K562 (cell line): ENCODE results near the gene GEMIN7. TPM values are rescaled to one million over a fixed set of nuclear protein-coding genes. Genes with fewer than 3 reads are reported as not detected.

Source experiments
- ATAC-seq: fragments of 200-7000 bp; cut with Tn5 transposase; 3 replicates; pipeline ENCODE4 v1.9.1; 2020; ENCODE audit warnings: moderate library complexity
- BruUV-seq: library from RNA; stranded (reverse); fragments of 400-500 nt; replicated peaks from 2 replicates; lab custom pipeline; 2021; lab: Mats Ljungman, UMichigan
- CTCF ChIA-PET: fragments of 300-600 bp; formaldehyde crosslinking; extraction: SDS; loops from one replicate; lab custom pipeline; 2021; ENCODE audit warnings: low intra/inter-chr PET ratio; lab: Yijun Ruan, JAX
- POLR2A ChIA-PET: fragments of 300-600, 350-650 bp; sonication (Branson Sonifier 250); formaldehyde crosslinking; extraction: SDS; loops from one replicate; lab custom pipeline; 2021; ENCODE audit warnings: antibody characterized with exemption, inconsistent platforms; lab: Yijun Ruan, JAX
- DNase-seq, 4 experiments: peaks; one replicate each; pipeline versions ENCODE4 v3.0.0 to v3.0.0-alpha.2; 2011 to 2018; ENCODE audit warnings: low spot score in 3 of 4, mixed read lengths in 3 of 4; ENCODE audit errors: extremely low read depth in 1 of 4
- FAIRE-seq: peaks from 2 replicates; lab custom pipeline; 2011; peaks lifted over from hg19 to GRCh38; lab: Jason Lieb, UNC
- H2AFZ ChIP-seq: 2 replicates; pipeline ENCODE4 v1.6.0; 2011; ENCODE audit warnings: low read depth, low read length, control low read depth, inconsistent platforms
- H3K27ac ChIP-seq: fragments of 200-600 bp; 3 replicates; pipeline ENCODE4 v1.8.0; 2011; ENCODE audit warnings: low read depth, mild to moderate bottlenecking, control low read depth, inconsistent platforms, low read length, moderate library complexity, mixed read lengths; ENCODE audit errors: extremely low read depth
- H3K27me3 ChIP-seq, 2 experiments: fragments of 300-600 bp in 1 of 2; 2 replicates in 1 of 2; 3 replicates in 1 of 2; pipeline versions ENCODE4 v1.6.0 to v1.8.0; 2011; ENCODE audit warnings: inconsistent platforms in 2 of 2, low read length in 2 of 2, mild to moderate bottlenecking in 1 of 2, mixed read lengths in 1 of 2, moderate library complexity in 1 of 2; ENCODE audit not compliant: control insufficient read depth in 2 of 2, insufficient read depth in 2 of 2
- H3K36me3 ChIP-seq: fragments of 300-600 bp; 3 replicates; pipeline ENCODE4 v1.8.0; 2011; ENCODE audit warnings: mild to moderate bottlenecking, low read length, inconsistent platforms; ENCODE audit not compliant: control insufficient read depth, insufficient read depth
- H3K4me1 ChIP-seq, 2 experiments: fragments of 200-600 bp in 1 of 2; replicated peaks in 1 of 2; 2 replicates in 1 of 2; 3 replicates in 1 of 2; pipeline versions ENCODE4 v1.5.1 to v1.8.0; 2011; ENCODE audit warnings: inconsistent platforms in 2 of 2, low read length in 2 of 2, mild to moderate bottlenecking in 1 of 2, mixed read lengths in 1 of 2, moderate library complexity in 1 of 2; ENCODE audit not compliant: control insufficient read depth in 2 of 2, insufficient read depth in 2 of 2
- H3K4me2 ChIP-seq: 2 replicates; pipeline ENCODE4 v1.6.1; 2011; ENCODE audit warnings: low read length, control low read depth, inconsistent platforms, mixed read lengths; ENCODE audit not compliant: insufficient read depth
- H3K4me3 ChIP-seq: fragments of 200-600 bp; sonication (generic), shearing (Covaris generic); 2 replicates; pipeline ENCODE4 v1.5.1; 2016; ENCODE audit warnings: control low read depth, inconsistent platforms
- H3K79me2 ChIP-seq: fragments of 200-600 bp; 3 replicates; pipeline ENCODE4 v1.8.0; 2011; ENCODE audit warnings: low read length, inconsistent platforms; ENCODE audit not compliant: control insufficient read depth, insufficient read depth
- H3K9ac ChIP-seq, 2 experiments: 2 replicates each; pipeline versions ENCODE4 v1.6.0 to v1.6.1; 2011; ENCODE audit warnings: low read depth in 2 of 2, low read length in 2 of 2, control low read depth in 1 of 2, inconsistent platforms in 1 of 2, mild to moderate bottlenecking in 1 of 2, mixed read lengths in 1 of 2; ENCODE audit not compliant: insufficient read depth in 1 of 2
- H3K9me1 ChIP-seq: one replicate; pipeline ENCODE4 v1.6.0; 2011; ENCODE audit warnings: inconsistent platforms, mild to moderate bottlenecking, low read length, moderate library complexity; ENCODE audit not compliant: control insufficient read depth, insufficient read depth
- H3K9me3 ChIP-seq: replicated peaks from 2 replicates; pipeline ENCODE4 v1.5.1; 2011; ENCODE audit warnings: low read depth, low read length, inconsistent platforms; ENCODE audit not compliant: control insufficient read depth, insufficient read depth
- H4K20me1 ChIP-seq: replicated peaks from 2 replicates; pipeline ENCODE4 v1.6.1; 2011; ENCODE audit warnings: low read length, inconsistent platforms, mixed read lengths; ENCODE audit not compliant: control insufficient read depth, insufficient read depth
- CBFA2T3 ChIP-seq: fragments of 450-650 bp; IDR thresholded peaks from 2 replicates; pipeline ENCODE4 v1.6.1; 2017
- FOXK2 ChIP-seq, 2 experiments: fragments of 450-650 bp; IDR thresholded peaks in 1 of 2; conservative IDR thresholded peaks in 1 of 2; 2 replicates each; pipeline ENCODE4 v1.6.1; 2016; ENCODE audit warnings: low read depth in 2 of 2, mild to moderate bottlenecking in 1 of 2
- GTF2B ChIP-seq: IDR thresholded peaks from 2 replicates; pipeline ENCODE4 v1.6.1; 2011; ENCODE audit not compliant: insufficient read length; ENCODE audit errors: extremely low read depth
- HCFC1 ChIP-seq: IDR thresholded peaks from 2 replicates; pipeline ENCODE4 v1.6.1; 2012; ENCODE audit warnings: low read depth, low read length, improper control_type of control experiment
- L3MBTL2 ChIP-seq: fragments of 450-650 bp; IDR thresholded peaks from 2 replicates; pipeline ENCODE4 v1.6.1; 2016; ENCODE audit warnings: mild to moderate bottlenecking, moderate library complexity
- NR2F6 ChIP-seq: fragments of 450-650 bp; formaldehyde crosslinking; IDR thresholded peaks from 2 replicates; pipeline ENCODE4 v1.4.0; 2020; ENCODE audit warnings: mild to moderate bottlenecking
- SMAD2 ChIP-seq: fragments of 150-350 bp; IDR thresholded peaks from 2 replicates; pipeline ENCODE4 v1.6.1; 2014; ENCODE audit warnings: low read depth, mild to moderate bottlenecking, low read length
- SMARCC2 ChIP-seq: fragments of 450-650 bp; IDR thresholded peaks from 2 replicates; pipeline ENCODE4 v1.6.1; 2017; ENCODE audit warnings: antibody characterized with exemption, moderate library complexity, mild to moderate bottlenecking, low read depth
- TAF1 ChIP-seq: IDR thresholded peaks from 2 replicates; pipeline ENCODE4 v1.6.1; 2011; ENCODE audit warnings: mild to moderate bottlenecking, low read length, moderate library complexity; ENCODE audit not compliant: insufficient read depth, control insufficient read depth, severe bottlenecking; ENCODE audit errors: extremely low read depth
- ZBTB11 ChIP-seq, 3 experiments: fragments of 200-800 bp in 1 of 3; fragments of 250-450 bp in 1 of 3; fragments of 450-650 bp in 1 of 3; sonication (Bioruptor Pico) in 1 of 3; sonication (Bioruptor generic) in 1 of 3; formaldehyde crosslinking in 1 of 3; IDR thresholded peaks; 2 replicates each; pipeline versions ENCODE4 v1.6.1 to v1.8.0; 2016 to 2022; ENCODE audit warnings: mild to moderate bottlenecking in 2 of 3, missing genetic modification characterization in 2 of 3, missing compliant biosample characterization in 1 of 3, moderate library complexity in 1 of 3
- ZC3H4 ChIP-seq: sonication (generic); formaldehyde crosslinking; IDR thresholded peaks from 2 replicates; pipeline ENCODE4 v1.9.0; 2021; ENCODE audit warnings: missing genetic modification reagents, borderline replicate concordance
- ZFP91 ChIP-seq: sonication (generic); formaldehyde crosslinking; IDR thresholded peaks from 2 replicates; pipeline ENCODE4 v1.8.0; 2022; ENCODE audit warnings: mild to moderate bottlenecking, missing genetic modification reagents
- WGBS: fragments of 100-300 bp; shearing (Covaris generic); methylation state at CpG from one replicate; pipeline ENCODE4 v1.1.6; 2016; ENCODE audit warnings: low coverage, mixed read lengths; ENCODE audit not compliant: insufficient coverage; ENCODE audit errors: missing lambda C conversion rate; 5-methylcytosine and 5-hydroxymethylcytosine counted together
- in situ Hi-C: fragments of 300-500 bp; cut with MboI; formaldehyde crosslinking; loops from 4 replicates; pipeline ENCODE4 v1.15.0; 2018; ENCODE audit warnings: inconsistent platforms, mixed read lengths
- intact Hi-C: fragments of 100-400 bp; cut with micrococcal nuclease; formaldehyde crosslinking; loops from 2 replicates; pipeline ENCODE4 v1.14.2; 2022
- polyA plus RNA-seq, 8 experiments: library from polyadenylated mRNA; depleted of rRNA in 4 of 8; stranded (reverse) in 5 of 8; unstranded in 3 of 8; fragments of >200 nt; fragmentation: Nextera tagmentation in 2 of 8; fragmentation: Illumina TruSeq in 1 of 8; extraction: Ambion mirVana in 2 of 8; extraction: Trizol in 1 of 8; gene quantifications; 2 replicates each; pipeline versions ENCODE4 v1.2.1 to v1.2.3, GENCODE V29; 2011 to 2014; ENCODE audit warnings: inconsistent platforms in 1 of 8, missing spikeins in 1 of 8
- total RNA-seq, 7 experiments: library from RNA; depleted of rRNA in 6 of 7; stranded (reverse); fragments of >200 nt in 6 of 7; fragmentation: Illumina TruSeq in 2 of 7; extraction: Trizol in 2 of 7; gene quantifications; 2 replicates each; pipeline versions ENCODE4 v1.2.1 to v1.2.3, GENCODE V29; 2011 to 2021; ENCODE audit warnings: low replicate concordance in 1 of 7

Gene GEMIN7
- total and polyA plus RNA-seq, 9 of the 15 experiments (the other 6 are each of a cell fraction or from before 2014, with no cell fraction given) = 23.1 to 124 (median 54.9) TPM

GRCh38 chr19:45076029-45076850, 2.8 kb upstream of the GEMIN7 start, which contains the start of gene ZNF296:
Gene ZNF296, minus strand, starts transcription at chr19:45076478. Its CDS starts 105 bp downstream, at chr19:45076373.
- no peaks in the 10 kb centered on the region for H3K9me3 ChIP-seq
- peak within 1 kb of the TSS; percentile 74 for H3K4me2 ChIP-seq
- CTCF ChIA-PET = no interaction called here
- peak within 1 kb of the TSS; percentile 79 for H3K27ac ChIP-seq
- H3K4me3 ChIP-seq = peak within 1 kb of the TSS; percentile 77
- intact Hi-C loops = no loop called here
- H4K20me1 ChIP-seq = 0 out of 2 replicates have a peak, but pooled peaks cover 3% of the 10 kb centered on the region
- in situ Hi-C loops = no loop called here
- no peaks in the 10 kb centered on the region for H3K27me3 ChIP-seq
- ATAC-seq (peak; percentile 85), FAIRE-seq (peak; percentile 82), DNase-seq (peak; percentile 88 to 93 (median 90))
- H3K9me1 ChIP-seq = no peaks in the 10 kb centered on the region
- peak within 1 kb of the TSS; percentile 80 for H2AFZ ChIP-seq
- H3K36me3 ChIP-seq = peaks cover 33% of the 10 kb centered on the region; the same call in 1 of the 3 replicates
- peaks cover 49% of the 10 kb centered on the region for H3K79me2 ChIP-seq
- H3K9ac ChIP-seq = peak within 1 kb of the TSS; percentile 43 to 92
- BruUV-seq = TSS peak; percentile 22
- peaks cover 25 to 57% of the 10 kb centered on the region in 2 experiments for H3K4me1 ChIP-seq
- WGBS = 1% methylated on average over 74 of the region's 81 CpGs
- POLR2A ChIA-PET = no interaction called here
- TF ChIP-seq L3MBTL2 (peak; percentile 93), TAF1 (peak; percentile 47), FOXK2 (conservative IDR thresholded peaks at IDR 0.05 in 1 of 2, IDR thresholded peaks at IDR 0.05 in 1 of 2; ENCODE audit: low read depth in 2 of 2) (peak in 1 of 2 experiments; percentile 34; a peak in 1 of 4 replicates), NR2F6 (CRISPR knock-in tag) (no peak), SMARCC2 (no peak), GTF2B (no peak), ZBTB11 (CRISPR knock-in tag; IDR thresholded peaks at IDR 0.05) (peak in 1 of 3 experiments; percentile 71; a peak in 1 of 6 replicates), ZFP91 (no peak), SMAD2 (no peak), CBFA2T3 (no peak), HCFC1 (no peak), ZC3H4 (CRISPR knock-in tag) (no peak; the same call in 1 of the 2 replicates)
